ENCODE data around the gene AKNA.

Gene AKNA

GRCh38 chr9:114385397-114386181, 2.2 kb downstream of the AKNA start:
- H3K4me1 ChIP-seq (ENCODE audit: control insufficient read depth, insufficient read depth, low read length): peaks cover 49% of the 10 kb centered on the region
- H3K9me3 ChIP-seq (ENCODE audit: control insufficient read depth, insufficient read depth, low read length): no peaks in the 10 kb centered on the region
- H3K4me3 ChIP-seq (ENCODE audit: low read depth, low read length): no peak overlapping the region
- no peaks in the 10 kb centered on the region for H3K36me3 ChIP-seq (ENCODE audit: control insufficient read depth, insufficient read depth, low read length)
- H3K27me3 ChIP-seq (ENCODE audit: control insufficient read depth, insufficient read depth, low read length): no peaks in the 10 kb centered on the region
- no peak overlapping the region for H3K9ac ChIP-seq (ENCODE audit: low read depth, low read length)
- peak overlapping the region; percentile 74 for H3K27ac ChIP-seq (ENCODE audit: low read depth, low read length)

- Histone ChIP-seq H3K9me3 (ENCODE audit: control insufficient read depth, insufficient read depth, low read length) (no peaks in the 10 kb centered on the region), H3K27me3 (ENCODE audit: control insufficient read depth, insufficient read depth, low read length) (no peaks in the 10 kb centered on the region), H3K9ac (ENCODE audit: low read depth, low read length) (no peak overlapping the region), H3K4me3 (ENCODE audit: low read depth, low read length) (no peak overlapping the region), H3K36me3 (ENCODE audit: control insufficient read depth, insufficient read depth, low read length) (peaks cover 5% of the 10 kb centered on the region; the same call in 1 of the 2 replicates), H3K4me1 (ENCODE audit: control insufficient read depth, insufficient read depth, low read length) (peaks cover 49% of the 10 kb centered on the region), H3K27ac (ENCODE audit: low read depth, low read length) (peak overlapping the region; percentile 74)
These were observed 2.9 kb downstream of the AKNA start for GRCh38 chr9:114384836-114385396.

- no peak overlapping the region for H3K4me3 ChIP-seq (ENCODE audit: low read depth, low read length)
- H3K27ac ChIP-seq (ENCODE audit: low read depth, low read length): no peak overlapping the region
- no peak overlapping the region for H3K9ac ChIP-seq (ENCODE audit: low read depth, low read length)
- H3K9me3 ChIP-seq (ENCODE audit: control insufficient read depth, insufficient read depth, low read length): no peaks in the 10 kb centered on the region
- H3K4me1 ChIP-seq (ENCODE audit: control insufficient read depth, insufficient read depth, low read length): peaks cover 49% of the 10 kb centered on the region
- H3K36me3 ChIP-seq (ENCODE audit: control insufficient read depth, insufficient read depth, low read length): peaks cover 9% of the 10 kb centered on the region
- no peaks in the 10 kb centered on the region for H3K27me3 ChIP-seq (ENCODE audit: control insufficient read depth, insufficient read depth, low read length)
These were observed 3.4 kb downstream of the AKNA start for GRCh38 chr9:114384341-114384740.

- Histone ChIP-seq H3K27me3 (ENCODE audit: control insufficient read depth, insufficient read depth, low read length) (no peaks in the 10 kb centered on the region), H3K27ac (ENCODE audit: low read depth, low read length) (peak overlapping the region; percentile 46), H3K36me3 (ENCODE audit: control insufficient read depth, insufficient read depth, low read length) (peaks cover 12% of the 10 kb centered on the region), H3K4me1 (ENCODE audit: control insufficient read depth, insufficient read depth, low read length) (peaks cover 49% of the 10 kb centered on the region), H3K4me3 (ENCODE audit: low read depth, low read length) (no peak overlapping the region), H3K9me3 (ENCODE audit: control insufficient read depth, insufficient read depth, low read length) (no peaks in the 10 kb centered on the region), H3K9ac (ENCODE audit: low read depth, low read length) (no peak overlapping the region)
These were observed 4.1 kb downstream of the AKNA start for GRCh38 chr9:114383521-114384231.

- Histone ChIP-seq H3K9ac (ENCODE audit: low read depth, low read length) (no peak overlapping the region), H3K36me3 (ENCODE audit: control insufficient read depth, insufficient read depth, low read length) (peaks cover 12% of the 10 kb centered on the region), H3K9me3 (ENCODE audit: control insufficient read depth, insufficient read depth, low read length) (no peaks in the 10 kb centered on the region), H3K4me1 (ENCODE audit: control insufficient read depth, insufficient read depth, low read length) (peaks cover 43% of the 10 kb centered on the region), H3K27ac (ENCODE audit: low read depth, low read length) (peak overlapping the region; percentile 46), H3K27me3 (ENCODE audit: control insufficient read depth, insufficient read depth, low read length) (no peaks in the 10 kb centered on the region), H3K4me3 (ENCODE audit: low read depth, low read length) (no peak overlapping the region)
These were observed 4.9 kb downstream of the AKNA start for GRCh38 chr9:114382699-114383520.

GRCh38 chr9:114378883-114379282, 8.9 kb downstream of the AKNA start:
- Histone ChIP-seq H3K27ac (ENCODE audit: low read depth, low read length) (no peak overlapping the region), H3K4me1 (ENCODE audit: control insufficient read depth, insufficient read depth, low read length) (peaks cover 23% of the 10 kb centered on the region), H3K36me3 (ENCODE audit: control insufficient read depth, insufficient read depth, low read length) (peaks cover 27% of the 10 kb centered on the region)

GRCh38 chr9:114378016-114378415, 9.8 kb downstream of the AKNA start:
- H3K4me3 ChIP-seq (ENCODE audit: low read depth, low read length): no peak overlapping the region
- H3K4me1 ChIP-seq (ENCODE audit: control insufficient read depth, insufficient read depth, low read length): peaks cover 15% of the 10 kb centered on the region
- no peaks in the 10 kb centered on the region for H3K27me3 ChIP-seq (ENCODE audit: control insufficient read depth, insufficient read depth, low read length)
- no peaks in the 10 kb centered on the region for H3K9me3 ChIP-seq (ENCODE audit: control insufficient read depth, insufficient read depth, low read length)
- peaks cover 28% of the 10 kb centered on the region for H3K36me3 ChIP-seq (ENCODE audit: control insufficient read depth, insufficient read depth, low read length)
- no peak overlapping the region for H3K27ac ChIP-seq (ENCODE audit: low read depth, low read length)
- no peak overlapping the region for H3K9ac ChIP-seq (ENCODE audit: low read depth, low read length)

More at GRCh38 chr9:114378883-114379282, 8.9 kb downstream of the AKNA start:
- Histone ChIP-seq H3K9ac (ENCODE audit: low read depth, low read length) (no peak overlapping the region), H3K27me3 (ENCODE audit: control insufficient read depth, insufficient read depth, low read length) (no peaks in the 10 kb centered on the region), H3K4me3 (ENCODE audit: low read depth, low read length) (no peak overlapping the region), H3K9me3 (ENCODE audit: control insufficient read depth, insufficient read depth, low read length) (no peaks in the 10 kb centered on the region)

- no peak overlapping the region for H3K27ac ChIP-seq (ENCODE audit: low read depth, low read length)
- no peaks in the 10 kb centered on the region for H3K27me3 ChIP-seq (ENCODE audit: control insufficient read depth, insufficient read depth, low read length)
- no peak overlapping the region for H3K9ac ChIP-seq (ENCODE audit: low read depth, low read length)
- peaks cover 19% of the 10 kb centered on the region for H3K4me1 ChIP-seq (ENCODE audit: control insufficient read depth, insufficient read depth, low read length)
- H3K9me3 ChIP-seq (ENCODE audit: control insufficient read depth, insufficient read depth, low read length): no peaks in the 10 kb centered on the region
- peaks cover 28% of the 10 kb centered on the region for H3K36me3 ChIP-seq (ENCODE audit: control insufficient read depth, insufficient read depth, low read length)
- no peak overlapping the region for H3K4me3 ChIP-seq (ENCODE audit: low read depth, low read length)
These were observed 11.0 kb downstream of the AKNA start for GRCh38 chr9:114376586-114377445.

GRCh38 chr9:114375386-114376175, 12.2 kb downstream of the AKNA start:
- no peak overlapping the region for H3K4me3 ChIP-seq (ENCODE audit: low read depth, low read length)
- no peak overlapping the region for H3K9ac ChIP-seq (ENCODE audit: low read depth, low read length)
- H3K4me1 ChIP-seq (ENCODE audit: control insufficient read depth, insufficient read depth, low read length): peaks cover 30% of the 10 kb centered on the region
- no peaks in the 10 kb centered on the region for H3K27me3 ChIP-seq (ENCODE audit: control insufficient read depth, insufficient read depth, low read length)
- H3K27ac ChIP-seq (ENCODE audit: low read depth, low read length): no peak overlapping the region
- H3K36me3 ChIP-seq (ENCODE audit: control insufficient read depth, insufficient read depth, low read length): peaks cover 28% of the 10 kb centered on the region
- H3K9me3 ChIP-seq (ENCODE audit: control insufficient read depth, insufficient read depth, low read length): no peaks in the 10 kb centered on the region
